DND-41 (cell line): ENCODE results near the gene C2CD4A.
"Not testable (repeated sequence)": the region's sequence is repeated elsewhere in the genome, so short reads cannot be mapped to it uniquely, and the experiment has no call there.

Experiments used
- CTCF ChIP-seq: IDR thresholded peaks from 2 replicates; pipeline ENCODE4 v1.5.1; 2012; ENCODE audit warnings: borderline replicate concordance, low read length, moderate library complexity, mild to moderate bottlenecking; ENCODE audit not compliant: poor library complexity, severe bottlenecking; ENCODE audit errors: extremely low read depth
- EZH2 ChIP-seq: IDR thresholded peaks from 3 replicates; pipeline ENCODE4 v1.6.1; 2012; ENCODE audit warnings: borderline replicate concordance, low read depth, mild to moderate bottlenecking, moderate library complexity, low read length, inconsistent platforms; ENCODE audit not compliant: severe bottlenecking

GRCh38 chr15:62048254-62048653 is 18.5 kb upstream of the C2CD4A start:
- TF ChIP-seq CTCF, EZH2: not testable (repeated sequence)
